ENCODE measurements around the gene EYS. TPM values are rescaled to one million over a fixed set of nuclear protein-coding genes. Genes with fewer than 3 reads are reported as not detected.

Gene EYS
- total RNA-seq, 2 experiments from 2014 or later: not detected

DNA sequence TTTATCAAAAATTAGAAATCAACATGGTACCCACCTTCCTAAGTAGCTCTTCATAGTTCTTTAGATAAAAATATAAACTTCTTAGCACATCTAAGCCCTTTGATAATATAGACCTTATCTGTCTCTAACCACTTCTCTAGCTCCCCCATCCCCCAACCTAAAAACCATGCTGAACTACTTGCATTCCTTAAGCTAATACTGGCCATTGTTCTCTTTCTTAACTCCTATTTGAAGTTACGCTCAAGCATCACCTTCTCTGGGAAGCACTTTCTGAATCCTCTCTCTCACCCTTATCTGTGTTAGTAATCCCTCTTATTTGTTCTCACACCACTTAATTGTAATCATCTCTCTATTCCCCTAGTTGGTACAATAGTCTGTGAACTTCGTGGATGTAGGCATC is 1918.5 kb downstream of the EYS start:
- no peak overlapping the region for H3K4me3 Mint-ChIP-seq
- POLR2A ChIA-PET: no interaction called here
- Histone ChIP-seq H3K4me3 (ENCODE audit: low read length) (no peak overlapping the region), H3K36me3 (ENCODE audit: insufficient read depth, low read length) (no peaks in the 10 kb centered on the region), H3K27me3 (ENCODE audit: control insufficient read depth in 1 of 2, insufficient read depth in 2 of 2, low read length in 2 of 2) (peaks cover 0 to 6% of the 10 kb centered on the region in 2 experiments), H3K27ac (ENCODE audit: low read depth in 1 of 2, low read length in 2 of 2) (no peak overlapping the region), H3K4me1 (ENCODE audit: insufficient read depth, low read length) (no peaks in the 10 kb centered on the region), H3K9me3 (ENCODE audit: control insufficient read depth in 1 of 2, insufficient read depth in 1 of 2, low read length in 2 of 2) (no peaks in the 10 kb centered on the region)
- no peaks in the 10 kb centered on the region for H3K36me3 Mint-ChIP-seq (ENCODE audit: low read depth)
- no peak for DNase-seq
- TF ChIP-seq, protein P1, sequence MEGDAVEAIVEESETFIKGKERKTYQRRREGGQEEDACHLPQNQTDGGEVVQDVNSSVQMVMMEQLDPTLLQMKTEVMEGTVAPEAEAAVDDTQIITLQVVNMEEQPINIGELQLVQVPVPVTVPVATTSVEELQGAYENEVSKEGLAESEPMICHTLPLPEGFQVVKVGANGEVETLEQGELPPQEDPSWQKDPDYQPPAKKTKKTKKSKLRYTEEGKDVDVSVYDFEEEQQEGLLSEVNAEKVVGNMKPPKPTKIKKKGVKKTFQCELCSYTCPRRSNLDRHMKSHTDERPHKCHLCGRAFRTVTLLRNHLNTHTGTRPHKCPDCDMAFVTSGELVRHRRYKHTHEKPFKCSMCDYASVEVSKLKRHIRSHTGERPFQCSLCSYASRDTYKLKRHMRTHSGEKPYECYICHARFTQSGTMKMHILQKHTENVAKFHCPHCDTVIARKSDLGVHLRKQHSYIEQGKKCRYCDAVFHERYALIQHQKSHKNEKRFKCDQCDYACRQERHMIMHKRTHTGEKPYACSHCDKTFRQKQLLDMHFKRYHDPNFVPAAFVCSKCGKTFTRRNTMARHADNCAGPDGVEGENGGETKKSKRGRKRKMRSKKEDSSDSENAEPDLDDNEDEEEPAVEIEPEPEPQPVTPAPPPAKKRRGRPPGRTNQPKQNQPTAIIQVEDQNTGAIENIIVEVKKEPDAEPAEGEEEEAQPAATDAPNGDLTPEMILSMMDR (IDR thresholded peaks at IDR 0.05): no peak
- peaks cover 25% of the 10 kb centered on the region for H3K27me3 Mint-ChIP-seq
- CTCF ChIA-PET: no interaction called here
- H3K9me3 Mint-ChIP-seq: peaks cover 1% of the 10 kb centered on the region
- no peaks in the 10 kb centered on the region for H3K4me1 Mint-ChIP-seq (ENCODE audit: low read depth)
- intact Hi-C loops (cut with DNase I, micrococcal nuclease): no loop called here
- no peak for ATAC-seq (ENCODE audit: poor library complexity)
- H3K27ac Mint-ChIP-seq: no peak overlapping the region

DNA sequence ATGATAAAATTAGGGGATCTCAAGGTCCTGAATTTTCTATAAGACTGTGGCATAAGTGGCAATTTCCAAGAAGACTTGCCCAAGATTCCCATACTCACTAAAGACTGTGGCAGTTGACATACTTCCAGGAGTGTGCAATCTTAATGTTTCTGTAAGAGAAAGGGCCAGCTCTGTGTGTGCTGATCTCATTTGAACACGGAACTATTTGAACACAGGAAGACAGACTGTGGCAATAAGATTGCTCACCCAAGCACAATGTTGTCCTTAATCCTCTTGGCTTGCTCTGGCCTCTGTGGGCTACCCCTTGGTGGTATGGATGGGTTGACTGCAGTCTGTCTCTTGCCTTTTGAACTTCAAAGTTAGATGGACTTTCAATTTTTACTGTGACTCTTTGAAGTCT is 1920.0 kb downstream of the EYS start:
- no peaks in the 10 kb centered on the region for H3K36me3 Mint-ChIP-seq (ENCODE audit: low read depth)
- ATAC-seq (ENCODE audit: poor library complexity) (no peak), DNase-seq (no peak)
- ChIA-PET POLR2A (no interaction called here), CTCF (no interaction called here)
- H3K9me3 Mint-ChIP-seq: peaks cover 2% of the 10 kb centered on the region
- Histone ChIP-seq H3K27ac (ENCODE audit: low read depth in 1 of 2, low read length in 2 of 2) (no peak overlapping the region), H3K36me3 (ENCODE audit: insufficient read depth, low read length) (no peaks in the 10 kb centered on the region), H3K4me1 (ENCODE audit: insufficient read depth, low read length) (no peaks in the 10 kb centered on the region), H3K27me3 (ENCODE audit: control insufficient read depth in 1 of 2, insufficient read depth in 2 of 2, low read length in 2 of 2) (peaks cover 0 to 10% of the 10 kb centered on the region in 2 experiments), H3K4me3 (ENCODE audit: low read length) (no peak overlapping the region), H3K9me3 (ENCODE audit: control insufficient read depth in 1 of 2, insufficient read depth in 1 of 2, low read length in 2 of 2) (no peaks in the 10 kb centered on the region)
- intact Hi-C loops (cut with DNase I, micrococcal nuclease): no loop called here
- no peaks in the 10 kb centered on the region for H3K4me1 Mint-ChIP-seq (ENCODE audit: low read depth)
- no peak overlapping the region for H3K4me3 Mint-ChIP-seq
- H3K27me3 Mint-ChIP-seq: peaks cover 34% of the 10 kb centered on the region
- H3K27ac Mint-ChIP-seq: no peak overlapping the region
- TF ChIP-seq, protein P1 (IDR thresholded peaks at IDR 0.05): no peak

DNA sequence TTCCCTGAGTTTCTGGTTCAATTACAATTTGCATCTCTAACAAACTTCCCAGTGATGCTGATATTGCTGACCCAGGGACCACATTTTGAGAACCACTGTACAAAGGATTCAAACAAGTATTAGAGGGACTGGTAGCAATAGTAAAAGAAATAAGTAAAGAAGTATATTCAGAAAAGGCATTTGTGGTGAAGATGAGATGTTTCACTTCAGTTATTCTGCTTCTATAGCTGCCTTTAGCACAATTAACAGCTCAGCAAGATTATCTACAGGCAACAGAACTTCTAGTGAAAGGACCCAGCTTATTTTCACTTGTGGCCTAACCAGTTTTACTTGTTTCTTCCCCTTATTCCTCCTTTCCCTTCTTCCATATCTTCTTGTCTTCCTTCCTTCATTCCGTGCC is 1922.0 kb downstream of the EYS start:
- Mint-ChIP-seq H3K9me3 (peaks cover 2% of the 10 kb centered on the region), H3K27me3 (peaks cover 40% of the 10 kb centered on the region), H3K4me1 (ENCODE audit: low read depth) (no peaks in the 10 kb centered on the region), H3K36me3 (ENCODE audit: low read depth) (no peaks in the 10 kb centered on the region), H3K27ac (no peak overlapping the region), H3K4me3 (no peak overlapping the region)
- Histone ChIP-seq H3K4me1 (ENCODE audit: insufficient read depth, low read length) (no peaks in the 10 kb centered on the region), H3K36me3 (ENCODE audit: insufficient read depth, low read length) (no peaks in the 10 kb centered on the region), H3K27ac (ENCODE audit: low read depth in 1 of 2, low read length in 2 of 2) (no peak overlapping the region), H3K9me3 (ENCODE audit: control insufficient read depth in 1 of 2, insufficient read depth in 1 of 2, low read length in 2 of 2) (no peaks in the 10 kb centered on the region), H3K4me3 (ENCODE audit: low read length) (no peak overlapping the region), H3K27me3 (ENCODE audit: control insufficient read depth in 1 of 2, insufficient read depth in 2 of 2, low read length in 2 of 2) (peaks cover 0 to 10% of the 10 kb centered on the region in 2 experiments)
- no peak for DNase-seq
- TF ChIP-seq, protein P1 (IDR thresholded peaks at IDR 0.05): no peak
- ChIA-PET CTCF (no interaction called here), POLR2A (no interaction called here)
- intact Hi-C loops (cut with DNase I, micrococcal nuclease): no loop called here
- ATAC-seq (ENCODE audit: poor library complexity): no peak
